ENCODE results near the gene VANGL2. TPM values are rescaled to one million over a fixed set of nuclear protein-coding genes. Genes with fewer than 3 reads are reported as not detected.

The VANGL2 gene
- total and polyA plus RNA-seq, 2 of the 4 experiments (the other 2 are of a cell fraction), result 0.36 to 3.6 TPM

DNA sequence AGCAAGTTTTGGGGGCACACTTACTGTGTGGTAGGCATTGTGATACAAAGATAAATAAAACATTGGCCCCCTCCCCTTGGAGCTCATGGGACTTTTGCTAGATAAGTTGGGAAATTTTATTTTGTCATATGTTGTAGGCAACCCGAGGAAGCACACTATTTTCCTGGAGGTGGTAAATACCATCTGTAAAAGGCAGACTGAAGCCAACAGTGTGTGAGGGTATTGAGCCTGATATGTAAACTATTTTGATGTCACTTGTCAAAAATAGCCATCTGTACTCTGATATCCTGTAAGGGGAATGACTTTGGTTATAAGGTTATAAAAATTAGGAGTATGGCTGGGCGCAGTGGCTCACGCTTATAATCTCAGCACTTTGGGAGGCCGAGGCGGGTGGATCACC is 30.6 kb downstream of the VANGL2 start:
- Histone ChIP-seq H3K4me3 (ENCODE audit: insufficient read depth, low read depth, low read length) (no peak overlapping the region), H3K4ac (ENCODE audit: low read depth, low read length) (no peak overlapping the region), H3K9ac (ENCODE audit: low read depth, low read length) (no peak overlapping the region), H4K20me1 (ENCODE audit: insufficient read depth, low read length) (no peaks in the 10 kb centered on the region), H2AK5ac (ENCODE audit: low read depth, low read length) (no peak overlapping the region), H3K36me3 (ENCODE audit: control insufficient read depth, insufficient read depth, low read length) (no peaks in the 10 kb centered on the region), H3K27me3 (ENCODE audit: control insufficient read depth, insufficient read depth, low read length) (no peaks in the 10 kb centered on the region), H2BK5ac (ENCODE audit: low read depth, low read length, poor library complexity, severe bottlenecking) (no peak overlapping the region), H4K91ac (ENCODE audit: insufficient read depth, low read depth, low read length) (no peak overlapping the region), H3K4me2 (ENCODE audit: low read depth, low read length) (no peak overlapping the region), H4K5ac (ENCODE audit: low read depth, low read length) (no peak overlapping the region), H3K9me1 (ENCODE audit: insufficient read depth, low read length) (no peaks in the 10 kb centered on the region), H3K4me1 (ENCODE audit: control insufficient read depth, insufficient read depth, low read length) (no peaks in the 10 kb centered on the region), H3K18ac (ENCODE audit: low read depth, low read length) (no peak overlapping the region), H3K27ac (ENCODE audit: insufficient read depth, low read length) (no peak overlapping the region), H2AFZ (replicated peaks; ENCODE audit: low read length, poor library complexity) (no peak overlapping the region), H3K14ac (replicated peaks; ENCODE audit: low read depth, low read length) (no peak overlapping the region), H3K79me1 (ENCODE audit: low read depth in 1 of 2, low read length in 2 of 2) (no peaks in the 10 kb centered on the region), H2BK15ac (ENCODE audit: low read depth, low read length) (no peak overlapping the region), H2AK9ac (replicated peaks; ENCODE audit: low read depth, low read length, poor library complexity) (no peak overlapping the region), H3K9me3 (ENCODE audit: control insufficient read depth, insufficient read depth, low read length) (no peaks in the 10 kb centered on the region), H3K56ac (ENCODE audit: extremely low read depth, insufficient read depth, low read length) (no peak overlapping the region), H4K8ac (ENCODE audit: low read depth in 2 of 2, low read length in 2 of 2) (no peak overlapping the region), H2BK20ac (ENCODE audit: low read depth, low read length) (no peak overlapping the region), H2BK120ac (ENCODE audit: low read depth, low read length) (no peak overlapping the region), H3K23ac (ENCODE audit: low read depth, low read length) (no peak overlapping the region)
- TF ChIP-seq MAFK (IDR thresholded peaks at IDR 0.05; ENCODE audit: low read depth, low read length) (no peak), CEBPB (IDR thresholded peaks at IDR 0.05; ENCODE audit: low read depth, low read length) (no peak)
- no TSS peak for BruUV-seq (replicated peaks)
- intact Hi-C loops (cut with micrococcal nuclease) (no loop called here), dilution Hi-C loops (cut with HindIII; ENCODE audit: low sequenced_read_pairs, unreplicated experiment) (no loop called here), in situ Hi-C loops (cut with MboI; ENCODE audit: low sequenced_read_pairs) (no loop called here)
- WGBS, 2 experiments (ENCODE audit: extremely low coverage in 2 of 2, insufficient read length in 1 of 2), result 40% methylated on average over 1 of the region's 5 CpGs; no CpG with 5 or more reads in 1 of the 2 experiments
- DNase-seq (no peak), ATAC-seq (ENCODE audit: low read depth) (no peak)
- POLR2A ChIA-PET (ENCODE audit: unreplicated experiment), result no interaction called here
- CTCF ChIA-PET, result no interaction called here

All from IMR-90 (cell line).